Glomerular visceral epithelial cell (primary cell): ENCODE measurements around the gene RIMKLB.
"Not testable (repeated sequence)": the region's sequence is repeated elsewhere in the genome, so short reads cannot be mapped to it uniquely, and the experiment has no call there.

Experiments
- DNase-seq: peaks from one replicate; pipeline ENCODE4 v3.0.0-alpha.2; 2016; ENCODE audit errors: extremely low spot score

Gene RIMKLB

GRCh38 chr12:8773461-8773860 lies 75.7 kb downstream of the RIMKLB start:
- DNase-seq = no peak

GRCh38 chr12:8779281-8779680 lies 81.5 kb downstream of the RIMKLB start:
- DNase-seq = no peak

GRCh38 chr12:8779862-8780261 lies 82.1 kb downstream of the RIMKLB start:
- DNase-seq = no peak

GRCh38 chr12:8780389-8780788 lies 82.6 kb downstream of the RIMKLB start:
- peak; percentile 17 for DNase-seq

GRCh38 chr12:8781381-8782127 lies 83.8 kb downstream of the RIMKLB start:
- no peak for DNase-seq

GRCh38 chr12:8784290-8784888 lies 86.6 kb downstream of the RIMKLB start:
- no peak for DNase-seq

GRCh38 chr12:8785499-8785898 lies 87.7 kb downstream of the RIMKLB start:
- no peak for DNase-seq

GRCh38 chr12:8787206-8787605 lies 89.4 kb downstream of the RIMKLB start:
- not testable (repeated sequence) for DNase-seq

GRCh38 chr12:8788706-8789105 lies 90.9 kb downstream of the RIMKLB start:
- DNase-seq = not testable (repeated sequence)

- not testable (repeated sequence) for DNase-seq
Observed at GRCh38 chr12:8789341-8790013, 91.7 kb downstream of the RIMKLB start.

GRCh38 chr12:8793226-8793625 lies 95.4 kb downstream of the RIMKLB start:
- not testable (repeated sequence) for DNase-seq

- not testable (repeated sequence) for DNase-seq
Observed at GRCh38 chr12:8794611-8795010, 96.8 kb downstream of the RIMKLB start.

- DNase-seq = no peak
Observed at GRCh38 chr12:8796831-8797626, 99.2 kb downstream of the RIMKLB start.

GRCh38 chr12:8801213-8801612 lies 103.4 kb downstream of the RIMKLB start:
- DNase-seq = not testable (repeated sequence)

GRCh38 chr12:8804833-8805232 lies 107.0 kb downstream of the RIMKLB start:
- DNase-seq = not testable (repeated sequence)

- DNase-seq = not testable (repeated sequence)
Observed at GRCh38 chr12:8805487-8805886, 107.7 kb downstream of the RIMKLB start.

- not testable (repeated sequence) for DNase-seq
Observed at GRCh38 chr12:8807084-8807483, 109.3 kb downstream of the RIMKLB start.

GRCh38 chr12:8810112-8810511 lies 112.3 kb downstream of the RIMKLB start:
- DNase-seq = not testable (repeated sequence)

- no peak for DNase-seq
Observed at GRCh38 chr12:8813572-8814357, 116.0 kb downstream of the RIMKLB start.

- DNase-seq = no peak
Observed at GRCh38 chr12:8816448-8817050, 118.8 kb downstream of the RIMKLB start.

- DNase-seq = no peak
Observed at GRCh38 chr12:8817856-8818255, 120.1 kb downstream of the RIMKLB start.
